Peyer's patch (tissue), 4 donors: Measurements from ENCODE around the gene PIK3CD. TPM values are rescaled to one million over a fixed set of nuclear protein-coding genes. Genes with fewer than 3 reads are reported as not detected.
"Not testable (repeated sequence)": the region's sequence is repeated elsewhere in the genome, so short reads cannot be mapped to it uniquely, and the experiment has no call there.

Experiments
- DNase-seq, 3 donors: peaks; one replicate each; pipeline ENCODE4 v3.0.0-alpha.2; 2017 to 2019
- H3K27ac ChIP-seq, 4 donors: fragments of 200-600 bp; sonication (generic); one replicate each; pipeline ENCODE4 v1.5.1; 2016 to 2019
- H3K27me3 ChIP-seq, 2 donors: fragments of 200-600 bp; sonication (generic); one replicate each; pipeline ENCODE4 v1.5.1; 2019
- H3K36me3 ChIP-seq, 3 donors: fragments of 200-600 bp; sonication (generic); one replicate each; pipeline ENCODE4 v1.5.1; 2016 to 2019
- H3K4me1 ChIP-seq, 4 donors: fragments of 200-600 bp; sonication (generic); one replicate each; pipeline ENCODE4 v1.5.1; 2016 to 2019
- H3K4me3 ChIP-seq, 4 donors: fragments of 200-600 bp; sonication (generic); 1 replicate in 3 of 4; 2 replicates in 1 of 4; pipeline ENCODE4 v1.5.1; 2016 to 2019; ENCODE audit warnings: mild to moderate bottlenecking in 1 of 4
- H3K9me3 ChIP-seq, 4 donors: fragments of 200-600 bp; sonication (generic); one replicate each; pipeline ENCODE4 v1.5.1; 2016 to 2019; ENCODE audit warnings: mild to moderate bottlenecking in 1 of 4
- CTCF ChIP-seq, 6 experiments: fragments of 450-650 bp in 4 of 6; fragments of 200-600 bp in 2 of 6; sonication (generic) in 1 of 6; IDR thresholded peaks; one replicate each; pipeline ENCODE4 v1.5.1; 2017 to 2019; ENCODE audit warnings: antibody characterized with exemption in 6 of 6, mild to moderate bottlenecking in 3 of 6, moderate library complexity in 1 of 6
- POLR2A ChIP-seq, 2 donors: fragments of 450-650 bp; IDR thresholded peaks; one replicate each; pipeline ENCODE4 v1.5.1; 2017; ENCODE audit warnings: antibody characterized with exemption in 2 of 2, mild to moderate bottlenecking in 2 of 2, moderate library complexity in 2 of 2
- total RNA-seq, 4 donors: library from RNA; depleted of rRNA; stranded (reverse); fragments of >200 nt; gene quantifications; one replicate each; pipeline ENCODE4 v1.1.0, GENCODE V29; 2016

The PIK3CD gene
- total RNA-seq, 4 donors from 2014 or later = 2.8 to 34.7 (median 7.6) TPM

- H3K36me3 ChIP-seq = no peaks in the 10 kb centered on the region
- no peaks in the 10 kb centered on the region for H3K4me1 ChIP-seq
- TF ChIP-seq POLR2A (IDR thresholded peaks at IDR 0.05) (no peak), CTCF (IDR thresholded peaks at IDR 0.05) (no peak)
- H3K9me3 ChIP-seq = no peaks in the 10 kb centered on the region
- no peaks in the 10 kb centered on the region for H3K27me3 ChIP-seq
- DNase-seq = no peak
- no peak overlapping the region for H3K4me3 ChIP-seq
- H3K27ac ChIP-seq = no peak overlapping the region
Measured at GRCh38 chr1:9671377-9672140, 20.0 kb downstream of the PIK3CD start.

- Histone ChIP-seq H3K27me3 (no peaks in the 10 kb centered on the region), H3K36me3 (no peaks in the 10 kb centered on the region), H3K4me3 (no peak overlapping the region), H3K27ac (no peak overlapping the region), H3K4me1 (no peaks in the 10 kb centered on the region), H3K9me3 (no peaks in the 10 kb centered on the region)
- DNase-seq = no peak
- TF ChIP-seq POLR2A (IDR thresholded peaks at IDR 0.05) (no peak), CTCF (IDR thresholded peaks at IDR 0.05) (no peak)
Measured at GRCh38 chr1:9672444-9672843, 20.9 kb downstream of the PIK3CD start.

- H3K4me1 ChIP-seq = peaks cover 0 to under 1% (median under 1%) of the 10 kb centered on the region in 4 donors
- no peak overlapping the region for H3K4me3 ChIP-seq
- no peak for DNase-seq
- no peaks in the 10 kb centered on the region for H3K36me3 ChIP-seq
- no peaks in the 10 kb centered on the region for H3K27me3 ChIP-seq
- H3K9me3 ChIP-seq = no peaks in the 10 kb centered on the region
- TF ChIP-seq POLR2A (IDR thresholded peaks at IDR 0.05) = no peak
- TF ChIP-seq CTCF (IDR thresholded peaks at IDR 0.05) = no peak
- no peak overlapping the region for H3K27ac ChIP-seq
Measured at GRCh38 chr1:9675393-9675792, 23.9 kb downstream of the PIK3CD start.

GRCh38 chr1:9676128-9676527 is 24.6 kb downstream of the PIK3CD start:
- H3K27me3 ChIP-seq, H3K27ac ChIP-seq, H3K4me1 ChIP-seq: not testable (repeated sequence)

GRCh38 chr1:9676815-9677393 is 25.4 kb downstream of the PIK3CD start:
- DNase-seq = no peak

More at GRCh38 chr1:9676128-9676527, 24.6 kb downstream of the PIK3CD start:
- H3K4me3 ChIP-seq, DNase-seq, H3K36me3 ChIP-seq, H3K9me3 ChIP-seq: not testable (repeated sequence)

More at GRCh38 chr1:9676815-9677393, 25.4 kb downstream of the PIK3CD start:
- Histone ChIP-seq H3K4me1 (peaks cover 0 to 11% (median 2%) of the 10 kb centered on the region in 4 donors), H3K4me3 (no peak overlapping the region), H3K27ac (no peak overlapping the region), H3K9me3 (no peaks in the 10 kb centered on the region), H3K36me3 (no peaks in the 10 kb centered on the region), H3K27me3 (no peaks in the 10 kb centered on the region)
- TF ChIP-seq POLR2A (IDR thresholded peaks at IDR 0.05) (no peak), CTCF (IDR thresholded peaks at IDR 0.05) (no peak)
